ENCODE measurements around the gene CPHXL.

CPHXL gene

GRCh38 chr16:75760018-75760519 lies 33.8 kb upstream of the CPHXL start:
- no peak for TF ChIP-seq CTCF (conservative IDR thresholded peaks at IDR 0.05; ENCODE audit: low read depth, low read length)
- DNase-seq (ENCODE audit: low read depth): no peak
- no peak overlapping the region for H3K4me3 ChIP-seq (ENCODE audit: low read length)

DNA sequence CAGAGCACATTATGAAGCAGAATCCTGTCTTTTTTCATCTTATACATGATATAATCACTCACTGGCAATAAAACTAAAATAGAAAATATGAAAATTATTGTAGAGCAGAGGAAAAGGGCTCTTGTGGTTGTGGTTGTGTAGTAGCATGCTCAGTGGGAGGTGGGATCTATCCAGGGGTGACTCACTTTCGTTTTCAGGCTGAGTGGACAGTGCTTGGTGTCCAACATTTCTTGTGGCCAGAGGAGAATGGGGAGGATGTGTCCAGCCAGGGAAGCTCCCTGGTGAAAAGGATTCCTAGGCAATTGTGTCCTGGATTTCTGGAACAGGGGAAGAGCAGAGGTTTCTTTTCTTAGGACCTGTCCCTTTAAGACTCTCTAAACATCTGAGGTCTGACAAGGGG lies 31.9 kb upstream of the CPHXL start:
- H3K4me3 ChIP-seq (ENCODE audit: low read length): no peak overlapping the region
- no peak for TF ChIP-seq CTCF (conservative IDR thresholded peaks at IDR 0.05; ENCODE audit: low read depth, low read length)
- no peak for DNase-seq (ENCODE audit: low read depth)

DNA sequence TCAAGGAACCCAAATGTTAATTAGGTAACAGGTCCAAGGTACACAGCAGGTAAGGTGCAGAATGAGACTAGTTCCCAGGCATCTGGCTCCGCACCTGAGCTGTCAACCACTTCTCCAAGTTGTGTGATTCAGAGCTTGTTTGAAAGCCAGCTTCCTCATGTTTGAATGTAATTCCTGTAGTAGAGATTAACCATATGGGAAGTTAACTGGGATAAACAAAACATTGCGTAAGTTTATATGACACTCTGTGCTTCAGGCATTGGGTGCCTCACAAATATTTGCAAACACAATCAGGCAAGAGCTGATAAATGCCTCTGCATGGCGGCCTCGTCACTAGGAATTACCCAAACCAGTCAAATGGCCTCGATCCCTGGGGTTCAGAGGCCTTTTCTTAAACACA lies 27.9 kb upstream of the CPHXL start:
- H3K4me3 ChIP-seq (ENCODE audit: low read length): no peak overlapping the region
- TF ChIP-seq CTCF (conservative IDR thresholded peaks at IDR 0.05; ENCODE audit: low read depth, low read length): no peak
- DNase-seq (ENCODE audit: low read depth): no peak

GRCh38 chr16:75750528-75750927 lies 24.2 kb upstream of the CPHXL start:
- no peak for TF ChIP-seq CTCF (conservative IDR thresholded peaks at IDR 0.05; ENCODE audit: low read depth, low read length)
- DNase-seq (ENCODE audit: low read depth): no peak
- H3K4me3 ChIP-seq (ENCODE audit: low read length): no peak overlapping the region

GRCh38 chr16:75746359-75746758 lies 20.1 kb upstream of the CPHXL start:
- no peak for TF ChIP-seq CTCF (conservative IDR thresholded peaks at IDR 0.05; ENCODE audit: low read depth, low read length)
- DNase-seq (ENCODE audit: low read depth): no peak

GRCh38 chr16:75745823-75746222 lies 19.5 kb upstream of the CPHXL start:
- no peak for TF ChIP-seq CTCF (conservative IDR thresholded peaks at IDR 0.05; ENCODE audit: low read depth, low read length)
- H3K4me3 ChIP-seq (ENCODE audit: low read length): no peak overlapping the region
- no peak for DNase-seq (ENCODE audit: low read depth)

More at GRCh38 chr16:75746359-75746758, 20.1 kb upstream of the CPHXL start:
- H3K4me3 ChIP-seq (ENCODE audit: low read length): no peak overlapping the region

GRCh38 chr16:75745242-75745641 lies 19.0 kb upstream of the CPHXL start:
- no peak overlapping the region for H3K4me3 ChIP-seq (ENCODE audit: low read length)

More at GRCh38 chr16:75745242-75745641, 19.0 kb upstream of the CPHXL start:
- no peak for TF ChIP-seq CTCF (conservative IDR thresholded peaks at IDR 0.05; ENCODE audit: low read depth, low read length)
- no peak for DNase-seq (ENCODE audit: low read depth)

Data from retinal pigment epithelial cell (primary cell).